GM06990 (cell line): ENCODE measurements around the gene LRMDA.

Source experiments
- DNase-seq: peaks from one replicate; pipeline ENCODE4 v3.0.0-alpha.2; 2011; ENCODE audit not compliant: insufficient read length; ENCODE audit errors: extremely low read depth
- H3K27me3 ChIP-seq: replicated peaks from 2 replicates; pipeline ENCODE4 v1.6.0; 2011; ENCODE audit warnings: low read length; ENCODE audit not compliant: control insufficient read depth, insufficient read depth
- H3K36me3 ChIP-seq: 2 replicates; pipeline ENCODE4 v1.5.1; 2011; ENCODE audit warnings: low read length; ENCODE audit not compliant: control insufficient read depth, insufficient read depth
- H3K4me3 ChIP-seq: replicated peaks from 2 replicates; pipeline ENCODE4 v1.5.1; 2011; ENCODE audit warnings: low read depth, mild to moderate bottlenecking, control low read depth, low read length
- CTCF ChIP-seq: IDR thresholded peaks from 2 replicates; pipeline ENCODE4 v1.5.1; 2011; ENCODE audit warnings: low read length, control low read depth, mild to moderate bottlenecking, inconsistent platforms; ENCODE audit not compliant: insufficient read depth, poor library complexity, severe bottlenecking

Gene LRMDA

GRCh38 chr10:75466001-75466400, 34.6 kb downstream of the LRMDA start:
- no peak overlapping the region for H3K4me3 ChIP-seq
- no peaks in the 10 kb centered on the region for H3K36me3 ChIP-seq
- no peak for TF ChIP-seq CTCF
- no peaks in the 10 kb centered on the region for H3K27me3 ChIP-seq
- no peak for DNase-seq

- no peak for TF ChIP-seq CTCF
These were observed 35.5 kb downstream of the LRMDA start for GRCh38 chr10:75466886-75467285.

GRCh38 chr10:75468612-75469005, 37.2 kb downstream of the LRMDA start:
- H3K36me3 ChIP-seq: no peaks in the 10 kb centered on the region
- no peaks in the 10 kb centered on the region for H3K27me3 ChIP-seq
- no peak overlapping the region for H3K4me3 ChIP-seq
- TF ChIP-seq CTCF: no peak
- no peak for DNase-seq

More at GRCh38 chr10:75466886-75467285, 35.5 kb downstream of the LRMDA start:
- DNase-seq: no peak
- H3K4me3 ChIP-seq: no peak overlapping the region
- no peaks in the 10 kb centered on the region for H3K27me3 ChIP-seq
- H3K36me3 ChIP-seq: no peaks in the 10 kb centered on the region

GRCh38 chr10:75469006-75469616, 37.7 kb downstream of the LRMDA start:
- DNase-seq: no peak
- Histone ChIP-seq H3K4me3 (no peak overlapping the region), H3K36me3 (no peaks in the 10 kb centered on the region), H3K27me3 (no peaks in the 10 kb centered on the region)
- TF ChIP-seq CTCF: no peak

GRCh38 chr10:75470901-75471300, 39.5 kb downstream of the LRMDA start:
- no peak for TF ChIP-seq CTCF
- DNase-seq: no peak
- Histone ChIP-seq H3K36me3 (no peaks in the 10 kb centered on the region), H3K4me3 (no peak overlapping the region), H3K27me3 (no peaks in the 10 kb centered on the region)

GRCh38 chr10:75472685-75473084, 41.3 kb downstream of the LRMDA start:
- no peak for DNase-seq
- Histone ChIP-seq H3K27me3 (no peaks in the 10 kb centered on the region; the same call in 1 of the 2 replicates), H3K36me3 (no peaks in the 10 kb centered on the region), H3K4me3 (no peak overlapping the region)
- TF ChIP-seq CTCF: no peak
